Lower leg skin (tissue), 3 donors: ENCODE measurements around the gene ZGRF1.

ENCODE experiments used
- POLR2A ChIP-seq, 2 donors: fragments of 450-650 bp; IDR thresholded peaks; one replicate each; pipeline ENCODE4 v1.6.1; 2016 to 2017; ENCODE audit warnings: antibody characterized with exemption in 2 of 2, mild to moderate bottlenecking in 1 of 2, moderate library complexity in 1 of 2
- TF ChIP-seq, protein P1 (sequence below), 3 donors: fragments of 450-650 bp; IDR thresholded peaks; one replicate each; pipeline ENCODE4 v1.5.1; 2016; ENCODE audit warnings: antibody characterized with exemption in 3 of 3, mild to moderate bottlenecking in 3 of 3, moderate library complexity in 2 of 3

DNA sequence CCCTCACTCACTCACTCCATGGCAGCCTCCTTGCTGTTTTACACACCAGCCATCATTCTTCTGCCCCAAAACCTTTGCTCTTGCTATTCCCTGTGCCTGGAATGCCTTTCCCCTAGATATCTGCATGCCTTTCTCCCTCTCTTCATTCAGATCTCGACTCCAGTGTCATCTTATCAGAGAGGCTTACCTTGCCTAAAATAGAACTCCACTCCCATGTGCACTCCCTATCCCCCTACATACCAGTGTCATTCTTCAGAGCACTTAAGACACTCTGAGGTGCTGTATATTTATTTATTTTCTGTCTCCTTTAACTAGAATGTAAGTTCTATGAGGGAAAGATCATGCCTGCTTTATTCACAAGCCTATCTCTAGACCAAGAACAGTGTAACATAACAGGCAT, 45.1 kb downstream of the ZGRF1 start:
- TF ChIP-seq, protein P1, sequence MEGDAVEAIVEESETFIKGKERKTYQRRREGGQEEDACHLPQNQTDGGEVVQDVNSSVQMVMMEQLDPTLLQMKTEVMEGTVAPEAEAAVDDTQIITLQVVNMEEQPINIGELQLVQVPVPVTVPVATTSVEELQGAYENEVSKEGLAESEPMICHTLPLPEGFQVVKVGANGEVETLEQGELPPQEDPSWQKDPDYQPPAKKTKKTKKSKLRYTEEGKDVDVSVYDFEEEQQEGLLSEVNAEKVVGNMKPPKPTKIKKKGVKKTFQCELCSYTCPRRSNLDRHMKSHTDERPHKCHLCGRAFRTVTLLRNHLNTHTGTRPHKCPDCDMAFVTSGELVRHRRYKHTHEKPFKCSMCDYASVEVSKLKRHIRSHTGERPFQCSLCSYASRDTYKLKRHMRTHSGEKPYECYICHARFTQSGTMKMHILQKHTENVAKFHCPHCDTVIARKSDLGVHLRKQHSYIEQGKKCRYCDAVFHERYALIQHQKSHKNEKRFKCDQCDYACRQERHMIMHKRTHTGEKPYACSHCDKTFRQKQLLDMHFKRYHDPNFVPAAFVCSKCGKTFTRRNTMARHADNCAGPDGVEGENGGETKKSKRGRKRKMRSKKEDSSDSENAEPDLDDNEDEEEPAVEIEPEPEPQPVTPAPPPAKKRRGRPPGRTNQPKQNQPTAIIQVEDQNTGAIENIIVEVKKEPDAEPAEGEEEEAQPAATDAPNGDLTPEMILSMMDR (IDR thresholded peaks at IDR 0.05), result no peak
- no peak for TF ChIP-seq POLR2A (IDR thresholded peaks at IDR 0.05)
